ENCODE measurements around the gene CTNNA3. TPM values are rescaled to one million over a fixed set of nuclear protein-coding genes. Genes with fewer than 3 reads are reported as not detected.

Gene CTNNA3
- total RNA-seq, 1 experiment from 2014 or later: 0.02 TPM

DNA sequence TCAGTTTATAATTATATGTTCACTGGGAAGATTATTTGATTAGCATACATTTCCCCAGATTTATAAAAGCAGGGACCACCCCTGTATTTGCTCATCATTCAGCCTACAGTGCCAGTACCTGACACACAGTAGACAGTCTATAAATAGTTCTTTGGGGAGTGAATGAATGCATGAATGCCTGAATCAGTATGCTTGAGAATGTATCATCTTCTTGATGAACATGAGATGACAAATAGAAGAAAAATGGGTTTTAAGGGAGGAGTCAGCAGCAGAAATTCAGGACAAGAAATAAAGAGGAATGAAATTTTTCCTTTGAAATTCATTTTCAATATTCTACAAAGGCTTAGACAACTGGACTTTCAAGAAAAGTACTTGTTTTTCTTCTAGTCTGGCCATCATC is 1066.0 kb downstream of the CTNNA3 start:
- H3K27me3 Mint-ChIP-seq (ENCODE audit: insufficient read depth, unreplicated experiment): no peaks in the 10 kb centered on the region
- H3K9me3 Mint-ChIP-seq (ENCODE audit: unreplicated experiment): no peaks in the 10 kb centered on the region
- BruUV-seq (replicated peaks): no TSS peak
- peaks cover 19% of the 10 kb centered on the region for H3K4me1 Mint-ChIP-seq (ENCODE audit: insufficient read depth, unreplicated experiment)
- no peaks in the 10 kb centered on the region for H3K36me3 Mint-ChIP-seq (ENCODE audit: insufficient read depth, unreplicated experiment)
- ChIA-PET POLR2A (interaction anchor here (0.8 kb wide), 1 partner anchor 10 kb away, joined by 3 read pairs; no protein-coding TSS in a partner anchor), CTCF (interaction anchor here (0.8 kb wide), 1 partner anchor 297 kb away, joined by 4 read pairs; no protein-coding TSS in a partner anchor)
- H3K4me3 Mint-ChIP-seq (ENCODE audit: unreplicated experiment): no peak overlapping the region
- no peak overlapping the region for H3K27ac Mint-ChIP-seq (ENCODE audit: low read depth, unreplicated experiment)
- intact Hi-C loops (cut with micrococcal nuclease): loop anchor here (5.0 to 10.0 kb wide), 4 partner anchors 302 to 1898 kb away; no protein-coding TSS in a partner anchor
- TF ChIP-seq, protein P1, sequence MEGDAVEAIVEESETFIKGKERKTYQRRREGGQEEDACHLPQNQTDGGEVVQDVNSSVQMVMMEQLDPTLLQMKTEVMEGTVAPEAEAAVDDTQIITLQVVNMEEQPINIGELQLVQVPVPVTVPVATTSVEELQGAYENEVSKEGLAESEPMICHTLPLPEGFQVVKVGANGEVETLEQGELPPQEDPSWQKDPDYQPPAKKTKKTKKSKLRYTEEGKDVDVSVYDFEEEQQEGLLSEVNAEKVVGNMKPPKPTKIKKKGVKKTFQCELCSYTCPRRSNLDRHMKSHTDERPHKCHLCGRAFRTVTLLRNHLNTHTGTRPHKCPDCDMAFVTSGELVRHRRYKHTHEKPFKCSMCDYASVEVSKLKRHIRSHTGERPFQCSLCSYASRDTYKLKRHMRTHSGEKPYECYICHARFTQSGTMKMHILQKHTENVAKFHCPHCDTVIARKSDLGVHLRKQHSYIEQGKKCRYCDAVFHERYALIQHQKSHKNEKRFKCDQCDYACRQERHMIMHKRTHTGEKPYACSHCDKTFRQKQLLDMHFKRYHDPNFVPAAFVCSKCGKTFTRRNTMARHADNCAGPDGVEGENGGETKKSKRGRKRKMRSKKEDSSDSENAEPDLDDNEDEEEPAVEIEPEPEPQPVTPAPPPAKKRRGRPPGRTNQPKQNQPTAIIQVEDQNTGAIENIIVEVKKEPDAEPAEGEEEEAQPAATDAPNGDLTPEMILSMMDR (IDR thresholded peaks at IDR 0.05; ENCODE audit: unreplicated experiment): no peak
- DNase-seq (ENCODE audit: unreplicated experiment): no peak

- H3K9me3 Mint-ChIP-seq (ENCODE audit: unreplicated experiment): no peaks in the 10 kb centered on the region
- no peak overlapping the region for H3K4me3 Mint-ChIP-seq (ENCODE audit: unreplicated experiment)
- H3K36me3 Mint-ChIP-seq (ENCODE audit: insufficient read depth, unreplicated experiment): no peaks in the 10 kb centered on the region
- TF ChIP-seq, protein P1 (IDR thresholded peaks at IDR 0.05; ENCODE audit: unreplicated experiment): peak; percentile 48
- ChIA-PET CTCF (interaction anchor here (0.6 to 3.2 kb wide), 16 partner anchors 9 to 1271 kb away, joined by 3 to 12 read pairs (median 3); no protein-coding TSS in a partner anchor), POLR2A (interaction anchor here (1.7 to 1.8 kb wide), 2 partner anchors 44 to 305 kb away, joined by 3 to 4 read pairs; no protein-coding TSS in a partner anchor)
- peak; percentile 71 for DNase-seq (ENCODE audit: unreplicated experiment)
- H3K27ac Mint-ChIP-seq (ENCODE audit: low read depth, unreplicated experiment): peak overlapping the region; percentile 47
- no peaks in the 10 kb centered on the region for H3K27me3 Mint-ChIP-seq (ENCODE audit: insufficient read depth, unreplicated experiment)
- H3K4me1 Mint-ChIP-seq (ENCODE audit: insufficient read depth, unreplicated experiment): peaks cover 19% of the 10 kb centered on the region
- no TSS peak for BruUV-seq (replicated peaks)
- intact Hi-C loops (cut with micrococcal nuclease): loop anchor here (1.0 to 10.0 kb wide), 5 partner anchors 305 to 1895 kb away; no protein-coding TSS in a partner anchor
Observed at GRCh38 chr10:66627156-66627555, 1068.8 kb downstream of the CTNNA3 start.

GRCh38 chr10:66625709-66626590 is 1070.0 kb downstream of the CTNNA3 start:
- peaks cover 19% of the 10 kb centered on the region for H3K4me1 Mint-ChIP-seq (ENCODE audit: insufficient read depth, unreplicated experiment)
- intact Hi-C loops (cut with micrococcal nuclease): loop anchor here (5.0 to 10.0 kb wide), 4 partner anchors 306 to 1894 kb away; no protein-coding TSS in a partner anchor
- ChIA-PET CTCF (interaction anchor here (0.6 to 3.2 kb wide), 9 partner anchors 10 to 1893 kb away, joined by 3 to 12 read pairs (median 4); no protein-coding TSS in a partner anchor), POLR2A (interaction anchor here (0.6 to 1.7 kb wide), 2 partner anchors 45 to 304 kb away, joined by 4 read pairs; no protein-coding TSS in a partner anchor)
- H3K36me3 Mint-ChIP-seq (ENCODE audit: insufficient read depth, unreplicated experiment): no peaks in the 10 kb centered on the region
- TF ChIP-seq, protein P1 (IDR thresholded peaks at IDR 0.05; ENCODE audit: unreplicated experiment): no peak
- BruUV-seq (replicated peaks): no TSS peak
- no peaks in the 10 kb centered on the region for H3K27me3 Mint-ChIP-seq (ENCODE audit: insufficient read depth, unreplicated experiment)
- H3K27ac Mint-ChIP-seq (ENCODE audit: low read depth, unreplicated experiment): no peak overlapping the region
- DNase-seq (ENCODE audit: unreplicated experiment): peak; percentile 22
- H3K4me3 Mint-ChIP-seq (ENCODE audit: unreplicated experiment): no peak overlapping the region
- H3K9me3 Mint-ChIP-seq (ENCODE audit: unreplicated experiment): no peaks in the 10 kb centered on the region

DNA sequence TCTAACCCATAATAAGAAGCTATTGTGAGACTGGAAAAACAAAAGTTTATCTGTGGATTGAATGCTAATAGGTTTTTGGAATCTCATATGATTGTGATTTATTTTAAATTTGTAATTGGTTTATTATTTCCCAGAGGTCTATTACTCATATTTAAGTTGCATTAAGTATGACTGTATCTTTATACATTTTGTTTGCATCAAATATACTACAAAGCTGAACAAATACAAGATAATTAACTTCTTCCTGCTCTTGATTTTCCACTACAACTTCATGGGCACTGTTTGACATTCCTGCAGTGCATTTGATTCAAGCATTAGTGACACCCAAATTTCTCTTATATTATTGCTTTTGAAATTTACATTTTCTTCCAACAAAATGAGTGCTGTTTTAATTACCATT is 1073.9 kb downstream of the CTNNA3 start:
- Mint-ChIP-seq H3K36me3 (ENCODE audit: insufficient read depth, unreplicated experiment) (no peaks in the 10 kb centered on the region), H3K4me3 (ENCODE audit: unreplicated experiment) (no peak overlapping the region), H3K27ac (ENCODE audit: low read depth, unreplicated experiment) (no peak overlapping the region), H3K27me3 (ENCODE audit: insufficient read depth, unreplicated experiment) (no peaks in the 10 kb centered on the region), H3K9me3 (ENCODE audit: unreplicated experiment) (no peaks in the 10 kb centered on the region), H3K4me1 (ENCODE audit: insufficient read depth, unreplicated experiment) (peaks cover 11% of the 10 kb centered on the region)
- intact Hi-C loops (cut with micrococcal nuclease): loop anchor here (10.0 kb wide), 2 partner anchors 437 to 1647 kb away; no protein-coding TSS in a partner anchor
- BruUV-seq (replicated peaks): no TSS peak
- DNase-seq (ENCODE audit: unreplicated experiment): no peak
- ChIA-PET CTCF (no interaction called here), POLR2A (interaction anchor here (0.5 kb wide), 1 partner anchor 47 kb away, joined by 3 read pairs; no protein-coding TSS in a partner anchor)
- TF ChIP-seq, protein P1 (IDR thresholded peaks at IDR 0.05; ENCODE audit: unreplicated experiment): no peak
